Bladder microvascular endothelial cell (primary cell): ENCODE measurements around the gene CAPN12. TPM values are rescaled to one million over a fixed set of nuclear protein-coding genes. Genes with fewer than 3 reads are reported as not detected.

Experiments used
- total RNA-seq: library from RNA; depleted of rRNA; stranded (reverse); fragments of >200 nt; gene quantifications from 2 replicates; pipeline ENCODE4 v1.2.3, GENCODE V29; 2014

Gene CAPN12, protein sequence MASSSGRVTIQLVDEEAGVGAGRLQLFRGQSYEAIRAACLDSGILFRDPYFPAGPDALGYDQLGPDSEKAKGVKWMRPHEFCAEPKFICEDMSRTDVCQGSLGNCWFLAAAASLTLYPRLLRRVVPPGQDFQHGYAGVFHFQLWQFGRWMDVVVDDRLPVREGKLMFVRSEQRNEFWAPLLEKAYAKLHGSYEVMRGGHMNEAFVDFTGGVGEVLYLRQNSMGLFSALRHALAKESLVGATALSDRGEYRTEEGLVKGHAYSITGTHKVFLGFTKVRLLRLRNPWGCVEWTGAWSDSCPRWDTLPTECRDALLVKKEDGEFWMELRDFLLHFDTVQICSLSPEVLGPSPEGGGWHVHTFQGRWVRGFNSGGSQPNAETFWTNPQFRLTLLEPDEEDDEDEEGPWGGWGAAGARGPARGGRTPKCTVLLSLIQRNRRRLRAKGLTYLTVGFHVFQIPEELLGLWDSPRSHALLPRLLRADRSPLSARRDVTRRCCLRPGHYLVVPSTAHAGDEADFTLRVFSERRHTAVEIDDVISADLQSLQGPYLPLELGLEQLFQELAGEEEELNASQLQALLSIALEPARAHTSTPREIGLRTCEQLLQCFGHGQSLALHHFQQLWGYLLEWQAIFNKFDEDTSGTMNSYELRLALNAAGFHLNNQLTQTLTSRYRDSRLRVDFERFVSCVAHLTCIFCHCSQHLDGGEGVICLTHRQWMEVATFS
- 0.19 TPM in 1 of 2 replicates, not detected in the other for total RNA-seq

DNA sequence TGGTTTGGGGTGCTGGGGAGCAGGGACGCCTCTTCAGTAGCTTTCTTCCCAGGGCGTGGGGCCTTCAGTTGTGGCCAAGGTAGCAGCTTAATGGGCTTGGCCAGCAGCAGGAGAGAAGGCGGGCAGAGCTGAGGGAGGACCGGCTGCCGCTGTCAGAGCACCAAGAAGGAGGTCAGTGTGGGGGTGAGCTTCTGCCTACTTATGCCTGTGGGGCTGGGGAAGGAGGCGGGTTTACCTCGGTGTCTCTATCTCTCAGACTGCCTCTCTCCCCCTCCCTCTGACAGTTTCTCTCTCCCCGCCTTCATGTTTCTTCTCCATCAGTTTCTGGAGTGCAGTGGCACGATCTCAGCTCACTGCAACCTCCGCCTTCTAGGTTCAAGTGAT, at the start of gene CAPN12:
Gene CAPN12, minus strand, starts transcription at position 177 of the 384 bp plus-strand sequence. CDS start 309 bp downstream, outside the sequence.

DNA sequence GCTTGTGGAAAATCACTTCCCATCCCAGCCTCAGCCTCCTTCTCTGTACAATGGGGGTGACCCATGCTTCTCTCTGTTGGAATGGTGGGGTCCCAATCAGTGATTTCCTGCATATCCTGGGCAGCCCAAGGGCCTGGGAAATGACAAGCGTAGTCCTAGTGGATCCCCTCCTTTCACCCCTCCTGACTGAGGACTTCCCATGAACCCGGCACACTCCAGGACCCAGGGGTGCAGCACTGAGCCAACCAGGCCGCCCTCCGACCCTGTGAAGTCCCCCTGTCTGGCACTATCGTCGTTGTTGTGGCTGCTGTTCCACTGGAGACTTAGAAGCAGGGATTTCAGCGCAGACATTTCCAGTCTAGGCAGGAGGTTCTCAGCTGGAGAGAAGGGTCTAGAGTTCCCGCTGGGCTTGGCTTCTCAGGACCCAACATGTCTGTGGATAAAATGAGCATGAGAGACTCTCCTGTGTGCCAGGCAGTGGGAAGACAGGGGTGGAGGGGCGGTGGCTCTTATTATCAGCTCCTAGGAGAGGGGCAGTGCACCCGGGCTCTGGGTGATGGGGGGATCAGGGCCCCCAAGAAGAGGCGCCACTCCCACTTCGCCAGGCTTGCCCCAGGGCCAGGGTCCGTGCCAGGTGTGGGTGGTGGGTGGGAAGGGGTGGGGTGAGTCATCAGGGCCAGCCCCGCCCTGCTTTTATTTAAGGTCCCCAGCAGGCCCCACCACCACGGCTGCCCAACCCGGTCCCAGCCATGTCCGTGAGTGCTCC, 44.4 kb upstream of the CAPN12 start, which contains the start of gene LGALS7B:
Gene LGALS7B, plus strand, starts transcription at position 723 of the 766 bp plus-strand sequence. Its CDS starts 27 bp downstream, at position 750.

DNA sequence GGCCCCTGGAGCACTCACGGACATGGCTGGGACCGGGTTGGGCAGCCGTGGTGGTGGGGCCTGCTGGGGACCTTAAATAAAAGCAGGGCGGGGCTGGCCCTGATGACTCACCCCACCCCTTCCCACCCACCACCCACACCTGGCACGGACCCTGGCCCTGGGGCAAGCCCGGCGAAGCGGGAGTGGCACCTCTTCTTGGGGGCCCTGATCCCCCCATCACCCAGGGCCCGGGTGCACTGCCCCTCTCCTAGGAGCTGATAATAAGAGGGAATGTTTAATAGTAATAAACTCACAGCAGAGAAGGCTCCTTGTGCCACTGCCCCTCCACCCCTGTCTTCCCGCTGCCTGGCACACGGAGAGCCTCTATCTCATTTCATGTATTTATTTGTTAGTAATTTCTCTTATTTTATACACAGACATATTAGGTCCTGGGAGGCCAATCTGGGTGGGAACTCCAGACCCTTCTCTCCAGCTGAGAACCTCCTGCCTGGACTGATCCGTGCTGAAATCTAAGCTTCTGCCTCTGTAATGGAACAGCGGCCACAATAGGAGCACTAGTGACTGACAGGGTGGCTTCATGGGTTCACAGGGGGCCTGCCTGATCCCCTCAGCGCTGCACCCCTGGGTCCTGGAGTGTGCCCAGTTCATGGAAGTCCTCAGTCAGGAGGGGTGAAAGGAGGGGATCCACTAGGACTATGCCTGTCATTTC, 29.3 kb upstream of the CAPN12 start, which contains the start of gene LGALS7:
Gene LGALS7, minus strand, starts transcription at position 49 of the 709 bp plus-strand sequence. Its CDS starts 25 bp downstream, at position 24.

Other genes with a start within 250 kb of the CAPN12 start
- not detected in 2 replicates for gene MAP4K1, start 126.5 kb downstream of the CAPN12 start, total RNA-seq
- gene EIF3K, start 125.3 kb downstream of the CAPN12 start, total RNA-seq: 185 and 279 TPM in 2 replicates
- gene ACTN4, start 96.8 kb downstream of the CAPN12 start, total RNA-seq: 271 and 808 TPM in 2 replicates
- not detected in 2 replicates for gene LGALS7, start 29.0 kb upstream of the CAPN12 start, total RNA-seq
- gene LGALS7B, start 44.7 kb upstream of the CAPN12 start, total RNA-seq: 0.65 TPM in 1 of 2 replicates, not detected in the other
- 0.19 TPM in 1 of 2 replicates, not detected in the other for gene LGALS4, start 68.5 kb upstream of the CAPN12 start, total RNA-seq
- 19.1 and 34.1 TPM in 2 replicates for gene ECH1, start 87.3 kb upstream of the CAPN12 start, total RNA-seq
- 208 and 227 TPM in 2 replicates for gene HNRNPL, start 105.5 kb upstream of the CAPN12 start, total RNA-seq
- gene RINL, start 133.8 kb upstream of the CAPN12 start, total RNA-seq: 6.2 and 6.8 TPM in 2 replicates
- gene SIRT2, start 155.1 kb upstream of the CAPN12 start, total RNA-seq: 52.3 and 81.6 TPM in 2 replicates
- gene NFKBIB, start 155.5 kb upstream of the CAPN12 start, total RNA-seq: 9.6 and 16.7 TPM in 2 replicates
- gene CCER2, start 167.7 kb upstream of the CAPN12 start, total RNA-seq: not detected in 2 replicates
- 11.5 and 14.9 TPM in 2 replicates for gene SARS2, start 186.3 kb upstream of the CAPN12 start, total RNA-seq
- gene MRPS12, start 186.5 kb upstream of the CAPN12 start, total RNA-seq: 37.9 and 38.3 TPM in 2 replicates
- 1.1 and 13.6 TPM in 2 replicates for gene FBXO17, start 231.3 kb upstream of the CAPN12 start, total RNA-seq